Activated CD8-positive, alpha-beta memory T cell treated with anti-CD3 and anti-CD28 coated beads for 48 hours (primary cell): ENCODE results near the gene LRRN1.

Experiments
- DNase-seq, 3 experiments: peaks; one replicate each; pipeline ENCODE4 v3.0.0-alpha.2; 2020; ENCODE audit warnings: low read depth in 2 of 3, low spot score in 2 of 3

LRRN1 gene

DNA sequence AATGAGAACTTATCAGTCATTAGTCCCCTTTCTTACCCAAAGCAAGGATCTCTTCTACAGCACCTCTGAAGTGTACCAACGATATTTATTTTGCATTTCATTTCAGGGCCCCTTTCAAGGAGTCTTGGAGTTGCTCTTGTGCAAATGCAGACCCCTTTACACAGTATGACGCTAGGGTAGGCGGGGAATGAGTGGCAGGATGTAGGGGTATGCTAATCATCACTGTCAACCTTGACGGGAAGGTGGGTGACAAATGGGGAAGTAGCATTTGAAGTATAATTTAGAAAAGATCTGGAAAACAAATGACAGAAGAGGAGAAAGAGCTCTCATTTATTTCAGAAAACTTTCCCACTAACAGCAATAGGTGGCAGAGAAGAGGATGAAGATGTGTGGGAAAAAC is 94.4 kb downstream of the LRRN1 start:
- no peak for DNase-seq
